HepG2 (cell line): ENCODE data around the gene FOXK2. TPM values are rescaled to one million over a fixed set of nuclear protein-coding genes. Genes with fewer than 3 reads are reported as not detected.
A peak's percentile ranks its signal among the peaks of the same experiment; 100 is the strongest.

Experiments
- ATAC-seq: fragments of 200-7000 bp; cut with Tn5 transposase; 3 replicates; pipeline ENCODE4 v1.9.1; 2020; ENCODE audit warnings: mild to moderate bottlenecking, moderate library complexity
- BruUV-seq: library from RNA; stranded (reverse); fragments of 400-500 nt; replicated peaks from 2 replicates; lab custom pipeline; 2021; lab: Mats Ljungman, UMichigan
- CTCF ChIA-PET: fragments of 300-600 bp; formaldehyde crosslinking; extraction: SDS; loops from one replicate; lab custom pipeline; 2021; ENCODE audit warnings: low total read pairs, inconsistent platforms, low intra/inter-chr PET ratio; lab: Yijun Ruan, JAX
- POLR2A ChIA-PET: fragments of 350-600 bp; sonication (Branson Sonifier 250); formaldehyde crosslinking; loops from one replicate; lab custom pipeline; 2020; ENCODE audit warnings: antibody characterized with exemption, inconsistent platforms; lab: Yijun Ruan, JAX
- DNase-seq: peaks from one replicate; pipeline ENCODE4 v3.0.0-alpha.2; 2015; ENCODE audit warnings: low spot score
- FAIRE-seq: peaks from 3 replicates; lab custom pipeline; 2011; peaks lifted over from hg19 to GRCh38; lab: Jason Lieb, UNC
- H2AFZ ChIP-seq: one replicate; pipeline ENCODE4 v1.6.1; 2011; ENCODE audit warnings: low read length, inconsistent platforms
- H3K27ac ChIP-seq: fragments of 300-600 bp; 3 replicates; pipeline ENCODE4 v1.8.0; 2011; ENCODE audit warnings: mixed run types, mild to moderate bottlenecking, mixed read lengths, low read length, inconsistent platforms; ENCODE audit not compliant: insufficient read depth; ENCODE audit errors: extremely low read length
- H3K27me3 ChIP-seq, 2 experiments: fragments of 200-600 bp in 1 of 2; 2 replicates in 1 of 2; 3 replicates in 1 of 2; pipeline versions ENCODE4 v1.6.0 to v1.8.0; 2011; ENCODE audit warnings: low read length in 2 of 2, mild to moderate bottlenecking in 2 of 2, moderate library complexity in 2 of 2, inconsistent platforms in 1 of 2; ENCODE audit not compliant: insufficient read depth in 2 of 2, control insufficient read depth in 1 of 2
- H3K36me3 ChIP-seq, 2 experiments: fragments of 200-600 bp in 1 of 2; replicated peaks in 1 of 2; 2 replicates in 1 of 2; 3 replicates in 1 of 2; pipeline versions ENCODE4 v1.5.1 to v1.8.0; 2011; ENCODE audit warnings: low read length in 2 of 2, inconsistent platforms in 1 of 2; ENCODE audit not compliant: insufficient read depth in 2 of 2, control insufficient read depth in 1 of 2
- H3K4me1 ChIP-seq: 2 replicates; pipeline ENCODE4 v1.5.1; 2012; ENCODE audit warnings: low read length, inconsistent platforms; ENCODE audit not compliant: insufficient read depth
- H3K4me2 ChIP-seq: 2 replicates; pipeline ENCODE4 v1.6.0; 2011; ENCODE audit warnings: low read depth, low read length, inconsistent platforms
- H3K4me3 ChIP-seq, 3 experiments: fragments of 200-600 bp in 1 of 3; sonication (generic), shearing (Covaris generic) in 1 of 3; replicated peaks in 1 of 3; 2 replicates each; pipeline ENCODE4 v1.5.1; 2011 to 2016; ENCODE audit warnings: low read length in 3 of 3, inconsistent platforms in 2 of 3, low read depth in 2 of 3, mild to moderate bottlenecking in 2 of 3, control low read depth in 1 of 3, mixed read lengths in 1 of 3; ENCODE audit not compliant: insufficient read depth in 1 of 3
- H3K79me2 ChIP-seq: one replicate; pipeline ENCODE4 v1.6.1; 2011; ENCODE audit warnings: low read length, inconsistent platforms; ENCODE audit not compliant: insufficient read depth
- H3K9ac ChIP-seq: 2 replicates; pipeline ENCODE4 v1.6.0; 2011; ENCODE audit warnings: mild to moderate bottlenecking, low read depth, low read length, inconsistent platforms; ENCODE audit not compliant: insufficient read depth
- H3K9me3 ChIP-seq: 2 replicates; pipeline ENCODE4 v1.5.1; 2012; ENCODE audit warnings: mild to moderate bottlenecking, low read length
- H4K20me1 ChIP-seq: 2 replicates; pipeline ENCODE4 v1.6.0; 2011; ENCODE audit warnings: inconsistent platforms, mild to moderate bottlenecking, low read length, moderate library complexity; ENCODE audit not compliant: insufficient read depth
- HNF4A ChIP-seq: sonication (generic); formaldehyde crosslinking; IDR thresholded peaks from 2 replicates; pipeline ENCODE4 v1.4.0; 2020; ENCODE audit warnings: missing genetic modification reagents
- NCOA2 ChIP-seq: sonication (generic); formaldehyde crosslinking; IDR thresholded peaks from 2 replicates; pipeline ENCODE4 v1.8.0; 2022; ENCODE audit warnings: inconsistent platforms
- RAD21 ChIP-seq: fragments of 450-650 bp; formaldehyde crosslinking; IDR thresholded peaks from 2 replicates; pipeline ENCODE4 v1.5.0; 2020; ENCODE audit warnings: mild to moderate bottlenecking
- TMF1 ChIP-seq: sonication (generic); formaldehyde crosslinking; IDR thresholded peaks from 2 replicates; pipeline ENCODE4 v1.8.1; 2022; ENCODE audit warnings: low read depth, missing genetic modification reagents
- ZBTB38 ChIP-seq: sonication (generic); formaldehyde crosslinking; IDR thresholded peaks from 2 replicates; pipeline ENCODE4 v1.5.1; 2020; ENCODE audit warnings: mild to moderate bottlenecking, missing genetic modification reagents
- ZFP41 ChIP-seq: sonication (generic); formaldehyde crosslinking; IDR thresholded peaks from 2 replicates; pipeline ENCODE4 v1.4.0; 2020; ENCODE audit warnings: mild to moderate bottlenecking, missing genetic modification reagents, borderline replicate concordance
- ZNF34 ChIP-seq: sonication (generic); formaldehyde crosslinking; IDR thresholded peaks from 2 replicates; pipeline ENCODE4 v1.4.0; 2020; ENCODE audit warnings: mild to moderate bottlenecking, missing genetic modification reagents, borderline replicate concordance
- ZNF703 ChIP-seq: sonication (generic); formaldehyde crosslinking; IDR thresholded peaks from 2 replicates; pipeline ENCODE4 v1.5.1; 2020; ENCODE audit warnings: missing genetic modification reagents, mild to moderate bottlenecking, moderate library complexity, borderline replicate concordance
- ZNF747 ChIP-seq: sonication (generic); formaldehyde crosslinking; IDR thresholded peaks from 2 replicates; pipeline ENCODE4 v1.8.1; 2023; ENCODE audit warnings: missing genetic modification reagents, mild to moderate bottlenecking, borderline replicate concordance
- ZNF768 ChIP-seq: sonication (generic); formaldehyde crosslinking; IDR thresholded peaks from 2 replicates; pipeline ENCODE4 v1.4.0; 2020; ENCODE audit warnings: missing genetic modification reagents
- WGBS: methylation state at CpG from one replicate; pipeline ENCODE4 v1.1.6; 2017; ENCODE audit warnings: low lambda C conversion rate; 5-methylcytosine and 5-hydroxymethylcytosine counted together
- in situ Hi-C: cut with HindIII; loops from 2 replicates; pipeline ENCODE4 v1.10.0; 2017; ENCODE audit warnings: low pct_unique_long_range_greater_than_20kb; ENCODE audit not compliant: extremely low pct_ligation_motif_present
- intact Hi-C: fragments of 100-400 bp; cut with micrococcal nuclease; formaldehyde crosslinking; loops from one replicate; pipeline ENCODE4 v1.10.0; 2022; ENCODE audit not compliant: unreplicated experiment
- polyA plus RNA-seq, 8 experiments: library from polyadenylated mRNA; depleted of rRNA in 3 of 8; stranded (reverse) in 7 of 8; unstranded in 1 of 8; fragments of >200 nt; fragmentation: Illumina TruSeq in 4 of 8; extraction: Trizol in 4 of 8; gene quantifications; 2 replicates each; pipeline versions ENCODE4 v1.2.1 to v1.2.3, GENCODE V29; 2011 to 2016; ENCODE audit warnings: low read depth in 4 of 8, missing spikeins in 1 of 8, mixed read lengths in 1 of 8; ENCODE audit not compliant: insufficient read depth in 1 of 8
- total RNA-seq, 5 experiments: library from RNA; depleted of rRNA; stranded (reverse); fragments of >200 nt; fragmentation: Illumina TruSeq; extraction: Trizol; gene quantifications; 2 replicates each; pipeline ENCODE4 v1.2.3, GENCODE V29; 2016; ENCODE audit warnings: low read depth in 1 of 5
- TF ChIP-seq, protein P1 (sequence below): sonication (generic); formaldehyde crosslinking; IDR thresholded peaks from 2 replicates; pipeline ENCODE4 v1.8.0; 2022; ENCODE audit warnings: missing genetic modification reagents, low read depth, mild to moderate bottlenecking, borderline replicate concordance
- TF ChIP-seq, protein P2 (sequence below): IDR thresholded peaks from 2 replicates; pipeline ENCODE4 v1.6.1; 2018; ENCODE audit warnings: missing genetic modification reagents
- TF ChIP-seq, protein P3 (sequence below): sonication (generic); formaldehyde crosslinking; IDR thresholded peaks from 2 replicates; pipeline ENCODE4 v1.4.0; 2020; ENCODE audit warnings: mild to moderate bottlenecking, missing genetic modification reagents, borderline replicate concordance
- TF ChIP-seq, protein P4 (sequence below): sonication (generic); formaldehyde crosslinking; IDR thresholded peaks from 2 replicates; pipeline ENCODE4 v1.5.1; 2020; ENCODE audit warnings: missing genetic modification reagents, mild to moderate bottlenecking, borderline replicate concordance
- TF ChIP-seq, protein P5 (sequence below): sonication (generic); formaldehyde crosslinking; IDR thresholded peaks from 2 replicates; pipeline ENCODE4 v1.5.1; 2020; ENCODE audit warnings: mild to moderate bottlenecking, missing genetic modification reagents, moderate library complexity

FOXK2 gene
- total and polyA plus RNA-seq, 2 of the 13 experiments (the other 11 are each of a cell fraction or from before 2014, with no cell fraction given) = 67.1 to 67.2 TPM

DNA sequence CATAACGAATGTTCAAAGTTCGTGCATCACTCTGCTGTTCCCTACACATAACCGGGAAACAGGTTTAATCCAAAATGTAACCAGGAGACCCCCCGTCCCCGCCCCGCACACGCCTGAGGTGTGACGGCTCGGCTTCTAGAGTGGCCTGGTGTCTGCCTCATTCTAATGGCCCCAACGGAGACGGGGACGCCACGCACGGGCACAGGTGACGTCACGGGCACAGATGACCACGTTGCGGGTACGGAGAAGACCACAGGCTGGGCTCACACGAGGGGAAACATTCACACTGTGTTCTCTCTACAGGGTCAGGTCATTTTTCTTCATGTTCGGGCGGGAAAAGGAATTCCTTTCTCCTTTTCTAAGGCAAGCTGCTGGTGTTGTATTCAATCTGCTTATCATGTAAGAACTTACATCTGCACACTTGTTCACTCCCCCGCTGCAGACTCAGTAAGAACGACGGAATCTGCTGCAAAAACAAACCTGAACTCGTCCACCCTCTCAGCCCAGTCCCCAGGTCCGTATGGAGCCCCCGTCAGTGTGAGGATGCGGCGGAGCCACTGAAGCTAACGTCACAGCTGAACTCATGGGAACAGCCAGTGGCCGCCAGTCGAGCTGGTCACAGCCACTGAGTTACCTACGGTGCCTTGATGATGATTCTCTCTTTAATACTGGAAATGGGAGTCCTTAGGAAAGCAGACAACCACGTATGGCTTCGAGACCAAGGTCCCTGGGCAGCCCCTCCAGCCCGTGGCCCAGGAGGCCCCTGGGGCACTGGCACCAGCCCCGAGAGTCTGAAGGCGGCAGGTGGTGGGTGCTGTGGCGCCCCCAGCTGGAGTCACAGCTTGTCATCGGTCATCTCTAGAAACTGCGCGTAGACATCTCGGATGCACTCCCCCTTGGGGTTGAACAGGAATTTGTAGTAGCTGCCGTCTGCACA is 95.8 kb downstream of the FOXK2 start:
- ATAC-seq (peak; percentile 11), FAIRE-seq (peak; percentile 23), DNase-seq (peak; percentile 27)
- no peaks in the 10 kb centered on the region for H3K27me3 ChIP-seq
- no peaks in the 10 kb centered on the region for H3K4me1 ChIP-seq
- no peak overlapping the region for H2AFZ ChIP-seq
- in situ Hi-C loops (no loop called here), intact Hi-C loops (no loop called here)
- H4K20me1 ChIP-seq = no peaks in the 10 kb centered on the region
- ChIA-PET POLR2A (no interaction called here), CTCF (no interaction called here)
- H3K4me3 ChIP-seq = no peak overlapping the region
- WGBS = 98% methylated on average over 44 of the region's 45 CpGs
- TSS peak; percentile 68 for BruUV-seq
- H3K27ac ChIP-seq = no peak overlapping the region
- no peak overlapping the region for H3K4me2 ChIP-seq
- no peaks in the 10 kb centered on the region for H3K79me2 ChIP-seq
- no peaks in the 10 kb centered on the region for H3K9me3 ChIP-seq
- peaks cover 33 to 54% of the 10 kb centered on the region in 2 experiments for H3K36me3 ChIP-seq
- no peak overlapping the region for H3K9ac ChIP-seq
- TF ChIP-seq NCOA2 (CRISPR knock-in tag) (no peak), ZNF703 (CRISPR knock-in tag) (no peak), ZNF34 (no peak), ZNF768 (CRISPR knock-in tag) (0 out of 2 replicates have a peak, but pooled peaks have one; percentile 11), ZBTB38 (CRISPR knock-in tag) (peak; percentile 75), HNF4A (CRISPR knock-in tag) (no peak), RAD21 (CRISPR knock-in tag) (no peak), ZNF747 (no peak), TMF1 (CRISPR knock-in tag) (no peak), ZFP41 (CRISPR knock-in tag) (no peak)
- TF ChIP-seq, protein P1, sequence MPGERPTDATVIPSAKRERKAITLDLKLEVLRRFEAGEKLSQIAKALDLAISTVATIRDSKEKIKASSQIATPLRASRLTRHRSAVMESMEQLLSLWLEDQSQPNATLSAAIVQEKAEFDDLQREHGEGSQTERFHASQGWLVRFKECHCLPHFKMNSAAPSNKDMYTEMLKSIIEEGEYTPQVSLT = no peak
- TF ChIP-seq, protein P2, sequence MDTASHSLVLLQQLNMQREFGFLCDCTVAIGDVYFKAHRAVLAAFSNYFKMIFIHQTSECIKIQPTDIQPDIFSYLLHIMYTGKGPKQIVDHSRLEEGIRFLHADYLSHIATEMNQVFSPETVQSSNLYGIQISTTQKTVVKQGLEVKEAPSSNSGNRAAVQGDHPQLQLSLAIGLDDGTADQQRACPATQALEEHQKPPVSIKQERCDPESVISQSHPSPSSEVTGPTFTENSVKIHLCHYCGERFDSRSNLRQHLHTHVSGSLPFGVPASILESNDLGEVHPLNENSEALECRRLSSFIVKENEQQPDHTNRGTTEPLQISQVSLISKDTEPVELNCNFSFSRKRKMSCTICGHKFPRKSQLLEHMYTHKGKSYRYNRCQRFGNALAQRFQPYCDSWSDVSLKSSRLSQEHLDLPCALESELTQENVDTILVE = no peak
- TF ChIP-seq, protein P3, sequence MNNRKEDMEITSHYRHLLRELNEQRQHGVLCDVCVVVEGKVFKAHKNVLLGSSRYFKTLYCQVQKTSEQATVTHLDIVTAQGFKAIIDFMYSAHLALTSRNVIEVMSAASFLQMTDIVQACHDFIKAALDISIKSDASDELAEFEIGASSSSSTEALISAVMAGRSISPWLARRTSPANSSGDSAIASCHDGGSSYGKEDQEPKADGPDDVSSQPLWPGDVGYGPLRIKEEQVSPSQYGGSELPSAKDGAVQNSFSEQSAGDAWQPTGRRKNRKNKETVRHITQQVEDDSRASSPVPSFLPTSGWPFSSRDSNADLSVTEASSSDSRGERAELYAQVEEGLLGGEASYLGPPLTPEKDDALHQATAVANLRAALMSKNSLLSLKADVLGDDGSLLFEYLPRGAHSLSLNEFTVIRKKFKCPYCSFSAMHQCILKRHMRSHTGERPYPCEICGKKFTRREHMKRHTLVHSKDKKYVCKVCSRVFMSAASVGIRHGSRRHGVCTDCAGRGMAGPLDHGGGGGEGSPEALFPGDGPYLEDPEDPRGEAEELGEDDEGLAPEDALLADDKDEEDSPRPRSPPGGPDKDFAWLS = no peak
- TF ChIP-seq, protein P4, sequence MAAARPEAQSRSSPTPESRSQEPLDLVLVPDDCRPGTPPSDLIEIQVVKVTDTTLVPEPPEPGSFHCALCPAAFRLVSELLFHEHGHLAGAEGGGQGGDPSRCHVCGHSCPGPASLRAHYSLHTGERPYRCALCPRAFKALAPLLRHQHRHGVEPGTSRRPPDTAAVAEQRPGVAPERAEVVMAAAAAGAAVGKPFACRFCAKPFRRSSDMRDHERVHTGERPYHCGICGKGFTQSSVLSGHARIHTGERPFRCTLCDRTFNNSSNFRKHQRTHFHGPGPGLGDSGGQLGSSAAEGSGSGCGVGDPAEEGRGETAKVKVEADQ (CRISPR knock-in tag) = no peak
- TF ChIP-seq, protein P5, sequence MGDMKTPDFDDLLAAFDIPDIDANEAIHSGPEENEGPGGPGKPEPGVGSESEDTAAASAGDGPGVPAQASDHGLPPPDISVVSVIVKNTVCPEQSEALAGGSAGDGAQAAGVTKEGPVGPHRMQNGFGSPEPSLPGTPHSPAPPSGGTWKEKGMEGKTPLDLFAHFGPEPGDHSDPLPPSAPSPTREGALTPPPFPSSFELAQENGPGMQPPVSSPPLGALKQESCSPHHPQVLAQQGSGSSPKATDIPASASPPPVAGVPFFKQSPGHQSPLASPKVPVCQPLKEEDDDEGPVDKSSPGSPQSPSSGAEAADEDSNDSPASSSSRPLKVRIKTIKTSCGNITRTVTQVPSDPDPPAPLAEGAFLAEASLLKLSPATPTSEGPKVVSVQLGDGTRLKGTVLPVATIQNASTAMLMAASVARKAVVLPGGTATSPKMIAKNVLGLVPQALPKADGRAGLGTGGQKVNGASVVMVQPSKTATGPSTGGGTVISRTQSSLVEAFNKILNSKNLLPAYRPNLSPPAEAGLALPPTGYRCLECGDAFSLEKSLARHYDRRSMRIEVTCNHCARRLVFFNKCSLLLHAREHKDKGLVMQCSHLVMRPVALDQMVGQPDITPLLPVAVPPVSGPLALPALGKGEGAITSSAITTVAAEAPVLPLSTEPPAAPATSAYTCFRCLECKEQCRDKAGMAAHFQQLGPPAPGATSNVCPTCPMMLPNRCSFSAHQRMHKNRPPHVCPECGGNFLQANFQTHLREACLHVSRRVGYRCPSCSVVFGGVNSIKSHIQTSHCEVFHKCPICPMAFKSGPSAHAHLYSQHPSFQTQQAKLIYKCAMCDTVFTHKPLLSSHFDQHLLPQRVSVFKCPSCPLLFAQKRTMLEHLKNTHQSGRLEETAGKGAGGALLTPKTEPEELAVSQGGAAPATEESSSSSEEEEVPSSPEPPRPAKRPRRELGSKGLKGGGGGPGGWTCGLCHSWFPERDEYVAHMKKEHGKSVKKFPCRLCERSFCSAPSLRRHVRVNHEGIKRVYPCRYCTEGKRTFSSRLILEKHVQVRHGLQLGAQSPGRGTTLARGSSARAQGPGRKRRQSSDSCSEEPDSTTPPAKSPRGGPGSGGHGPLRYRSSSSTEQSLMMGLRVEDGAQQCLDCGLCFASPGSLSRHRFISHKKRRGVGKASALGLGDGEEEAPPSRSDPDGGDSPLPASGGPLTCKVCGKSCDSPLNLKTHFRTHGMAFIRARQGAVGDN (CRISPR knock-in tag) = peak; percentile 43
